SK-N-SH treated with all-trans-retinoic acid at 6 μM for 48 hours (cell line): ENCODE measurements around the gene MRPL52.

Source experiments
- ISL1 ChIP-seq: fragments of 250-450 bp; sonication (Bioruptor Pico); IDR thresholded peaks from 2 replicates; pipeline ENCODE4 v2.1.2; 2022; ENCODE audit warnings: mild to moderate bottlenecking, moderate library complexity
- ZFP30 ChIP-seq: fragments of 450-650 bp; formaldehyde crosslinking; IDR thresholded peaks from 2 replicates; pipeline ENCODE4 v1.5.0; 2022; ENCODE audit warnings: mild to moderate bottlenecking, moderate library complexity

- TF ChIP-seq ZFP30 (CRISPR knock-in tag) (no peak), ISL1 (CRISPR knock-in tag) (no peak)
Measured at GRCh38 chr14:22849212-22849819, 19.6 kb downstream of the MRPL52 start.
